Measurements from ENCODE around the gene CPVL.
A peak's percentile ranks its signal among the peaks of the same experiment; 100 is the strongest.

The CPVL gene

DNA sequence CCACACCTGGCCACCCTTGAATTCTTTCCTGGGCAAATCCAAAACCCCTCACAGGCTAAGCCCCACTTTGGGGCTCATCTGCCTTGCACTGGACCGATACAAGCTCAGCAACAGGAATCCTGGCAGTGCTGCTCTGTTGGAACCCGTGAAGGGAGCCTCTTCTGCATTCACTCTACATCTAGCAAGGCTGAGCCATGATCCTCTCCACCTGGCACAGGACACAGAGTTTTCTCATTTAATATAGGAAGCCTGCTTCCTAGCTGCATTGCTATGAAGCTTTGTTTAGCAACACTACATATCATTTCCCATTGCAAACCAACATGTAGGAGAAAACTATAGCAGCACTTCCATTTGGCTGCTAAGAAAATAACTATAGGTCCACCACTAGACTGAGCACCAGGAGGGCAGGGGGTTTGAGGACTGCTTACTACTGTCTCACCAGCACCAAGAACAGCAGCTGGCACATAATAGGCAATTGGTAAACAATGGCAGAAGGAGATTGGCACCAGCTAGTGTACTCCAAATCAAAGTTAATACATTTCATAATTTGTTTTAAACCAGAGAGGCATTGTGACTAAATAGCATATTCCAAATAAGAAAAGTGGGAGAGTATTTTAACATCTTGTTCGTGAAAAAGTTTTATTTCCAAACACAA lies 56.1 kb downstream of the CPVL start:
- H3K9me3 ChIP-seq (ENCODE audit: insufficient read depth, low read length) = no peaks in the 10 kb centered on the region
- no peak overlapping the region for H2AFZ ChIP-seq (ENCODE audit: low read depth, low read length)
- H3K9ac ChIP-seq (ENCODE audit: low read length) = no peak overlapping the region
- H3K4me1 ChIP-seq (ENCODE audit: low read length) = peaks cover 6% of the 10 kb centered on the region
- no peaks in the 10 kb centered on the region for H3K36me3 ChIP-seq (replicated peaks; ENCODE audit: low read depth, low read length)
- no peak overlapping the region for H3K27ac ChIP-seq (ENCODE audit: low read length)
- H3K4me3 ChIP-seq (ENCODE audit: low read length) = no peak overlapping the region
- H3K79me2 ChIP-seq (ENCODE audit: low read length) = no peaks in the 10 kb centered on the region
- no peak overlapping the region for H3K4me2 ChIP-seq (ENCODE audit: low read length)
- H4K20me1 ChIP-seq (ENCODE audit: insufficient read depth, low read length) = peaks cover 50% of the 10 kb centered on the region
- peaks cover 71% of the 10 kb centered on the region for H3K27me3 ChIP-seq (ENCODE audit: low read depth, low read length)
- no peak for TF ChIP-seq EZH2phosphoT487 (IDR thresholded peaks at IDR 0.05; ENCODE audit: low read depth)
- TF ChIP-seq, protein P1, sequence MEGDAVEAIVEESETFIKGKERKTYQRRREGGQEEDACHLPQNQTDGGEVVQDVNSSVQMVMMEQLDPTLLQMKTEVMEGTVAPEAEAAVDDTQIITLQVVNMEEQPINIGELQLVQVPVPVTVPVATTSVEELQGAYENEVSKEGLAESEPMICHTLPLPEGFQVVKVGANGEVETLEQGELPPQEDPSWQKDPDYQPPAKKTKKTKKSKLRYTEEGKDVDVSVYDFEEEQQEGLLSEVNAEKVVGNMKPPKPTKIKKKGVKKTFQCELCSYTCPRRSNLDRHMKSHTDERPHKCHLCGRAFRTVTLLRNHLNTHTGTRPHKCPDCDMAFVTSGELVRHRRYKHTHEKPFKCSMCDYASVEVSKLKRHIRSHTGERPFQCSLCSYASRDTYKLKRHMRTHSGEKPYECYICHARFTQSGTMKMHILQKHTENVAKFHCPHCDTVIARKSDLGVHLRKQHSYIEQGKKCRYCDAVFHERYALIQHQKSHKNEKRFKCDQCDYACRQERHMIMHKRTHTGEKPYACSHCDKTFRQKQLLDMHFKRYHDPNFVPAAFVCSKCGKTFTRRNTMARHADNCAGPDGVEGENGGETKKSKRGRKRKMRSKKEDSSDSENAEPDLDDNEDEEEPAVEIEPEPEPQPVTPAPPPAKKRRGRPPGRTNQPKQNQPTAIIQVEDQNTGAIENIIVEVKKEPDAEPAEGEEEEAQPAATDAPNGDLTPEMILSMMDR (IDR thresholded peaks at IDR 0.05; ENCODE audit: low read depth, low read length) = no peak

DNA sequence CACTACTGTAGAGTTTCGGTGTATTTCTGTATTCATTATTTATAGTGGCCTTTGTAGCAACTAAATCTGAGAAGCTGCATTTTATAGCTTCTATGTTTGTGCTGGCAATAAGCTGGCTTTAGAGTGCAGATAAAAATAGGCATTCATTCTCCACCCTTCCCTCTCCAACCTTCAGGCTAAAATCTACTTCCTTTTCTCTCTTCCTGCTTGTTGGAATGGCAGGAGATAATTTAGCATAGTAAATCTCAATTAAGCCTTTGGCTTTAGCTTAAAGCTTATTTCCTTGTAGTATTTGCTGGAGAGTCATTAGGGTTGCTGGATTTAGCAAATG lies 58.5 kb downstream of the CPVL start:
- Histone ChIP-seq H4K20me1 (ENCODE audit: insufficient read depth, low read length) (peaks cover 70% of the 10 kb centered on the region), H3K27me3 (ENCODE audit: low read depth, low read length) (peaks cover 83% of the 10 kb centered on the region), H3K79me2 (ENCODE audit: low read length) (no peaks in the 10 kb centered on the region), H3K36me3 (replicated peaks; ENCODE audit: low read depth, low read length) (no peaks in the 10 kb centered on the region), H3K9me3 (ENCODE audit: insufficient read depth, low read length) (no peaks in the 10 kb centered on the region), H3K4me3 (ENCODE audit: low read length) (no peak overlapping the region), H3K4me1 (ENCODE audit: low read length) (peaks cover 16% of the 10 kb centered on the region), H3K27ac (ENCODE audit: low read length) (no peak overlapping the region), H2AFZ (ENCODE audit: low read depth, low read length) (no peak overlapping the region), H3K9ac (ENCODE audit: low read length) (no peak overlapping the region), H3K4me2 (ENCODE audit: low read length) (no peak overlapping the region)
- TF ChIP-seq, protein P1 (IDR thresholded peaks at IDR 0.05; ENCODE audit: low read depth, low read length) = no peak
- no peak for TF ChIP-seq EZH2phosphoT487 (IDR thresholded peaks at IDR 0.05; ENCODE audit: low read depth)

DNA sequence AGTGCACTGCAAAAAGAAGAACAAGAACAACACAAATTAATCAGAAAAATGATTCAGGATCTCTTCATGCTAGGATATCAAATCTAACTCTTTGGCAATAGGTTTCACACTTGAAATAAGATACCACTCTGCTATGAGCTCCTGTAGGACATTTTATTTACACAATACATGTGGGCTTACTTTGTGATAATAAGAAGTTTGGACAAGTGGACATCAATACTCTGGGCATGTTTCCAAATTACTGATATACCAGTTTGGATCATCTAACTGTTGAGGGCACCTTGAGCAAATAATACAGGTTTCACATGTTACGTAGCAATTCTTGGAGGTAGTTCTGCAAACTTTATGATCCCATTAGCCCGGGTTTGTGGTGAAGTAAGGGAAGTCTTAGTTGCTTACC lies 59.8 kb downstream of the CPVL start:
- Histone ChIP-seq H4K20me1 (ENCODE audit: insufficient read depth, low read length) (peaks cover 76% of the 10 kb centered on the region), H3K79me2 (ENCODE audit: low read length) (no peaks in the 10 kb centered on the region), H3K9ac (ENCODE audit: low read length) (no peak overlapping the region), H3K36me3 (replicated peaks; ENCODE audit: low read depth, low read length) (no peaks in the 10 kb centered on the region), H3K4me3 (ENCODE audit: low read length) (no peak overlapping the region), H3K4me1 (ENCODE audit: low read length) (peaks cover 15% of the 10 kb centered on the region), H3K27me3 (ENCODE audit: low read depth, low read length) (peaks cover 83% of the 10 kb centered on the region), H3K9me3 (ENCODE audit: insufficient read depth, low read length) (no peaks in the 10 kb centered on the region), H3K27ac (ENCODE audit: low read length) (no peak overlapping the region), H2AFZ (ENCODE audit: low read depth, low read length) (no peak overlapping the region), H3K4me2 (ENCODE audit: low read length) (no peak overlapping the region)
- TF ChIP-seq, protein P1 (IDR thresholded peaks at IDR 0.05; ENCODE audit: low read depth, low read length) = no peak
- no peak for TF ChIP-seq EZH2phosphoT487 (IDR thresholded peaks at IDR 0.05; ENCODE audit: low read depth)

DNA sequence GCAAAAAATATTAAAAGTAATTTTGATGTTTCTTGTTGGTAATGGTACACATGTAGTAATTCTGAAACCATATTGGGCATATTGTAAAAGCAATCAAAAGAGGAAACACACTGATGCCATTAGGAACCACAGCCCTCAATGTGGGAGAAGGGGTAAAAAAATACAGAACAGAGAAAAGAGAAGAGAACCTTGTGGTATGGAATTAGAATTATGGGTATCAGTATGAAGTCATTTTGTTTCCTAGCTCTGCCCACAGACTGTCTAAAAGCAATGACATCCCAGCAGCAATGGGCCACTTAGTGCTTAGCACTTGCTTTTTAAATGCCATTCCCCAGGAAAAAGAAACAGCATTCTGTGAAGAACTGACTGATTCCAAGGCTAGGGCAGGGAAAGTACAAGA lies 61.5 kb downstream of the CPVL start:
- Histone ChIP-seq H4K20me1 (ENCODE audit: insufficient read depth, low read length) (peaks cover 74% of the 10 kb centered on the region), H3K36me3 (replicated peaks; ENCODE audit: low read depth, low read length) (no peaks in the 10 kb centered on the region), H3K4me3 (ENCODE audit: low read length) (no peak overlapping the region), H3K9me3 (ENCODE audit: insufficient read depth, low read length) (no peaks in the 10 kb centered on the region), H3K4me1 (ENCODE audit: low read length) (peaks cover 14% of the 10 kb centered on the region), H3K27me3 (ENCODE audit: low read depth, low read length) (peaks cover 80% of the 10 kb centered on the region), H3K4me2 (ENCODE audit: low read length) (no peak overlapping the region), H2AFZ (ENCODE audit: low read depth, low read length) (no peak overlapping the region), H3K27ac (ENCODE audit: low read length) (no peak overlapping the region), H3K79me2 (ENCODE audit: low read length) (no peaks in the 10 kb centered on the region), H3K9ac (ENCODE audit: low read length) (no peak overlapping the region)
- TF ChIP-seq, protein P1 (IDR thresholded peaks at IDR 0.05; ENCODE audit: low read depth, low read length) = no peak
- TF ChIP-seq EZH2phosphoT487 (IDR thresholded peaks at IDR 0.05; ENCODE audit: low read depth) = peak; percentile 100

Measured in OCI-LY3 (cell line).